CD4-positive, CD25-positive, alpha-beta regulatory T cell (primary cell): ENCODE data around the gene RPL37. TPM values are rescaled to one million over a fixed set of nuclear protein-coding genes. Genes with fewer than 3 reads are reported as not detected.
A peak's percentile ranks its signal among the peaks of the same experiment; 100 is the strongest.
"Not testable (repeated sequence)": the region's sequence is repeated elsewhere in the genome, so short reads cannot be mapped to it uniquely, and the experiment has no call there.

Source experiments
- ATAC-seq, 2 donors: fragments of 150-1000 bp; cut with Tn5 transposase; one replicate each; pipeline ENCODE4 v1.10.0; 2021; ENCODE audit warnings: low read depth in 2 of 2, moderate number of reproducible peaks in 2 of 2, moderate library complexity in 1 of 2
- DNase-seq, 3 donors: peaks; one replicate each; pipeline versions ENCODE4 v3.0.0 to v3.0.0-alpha.2; 2012 to 2022; ENCODE audit warnings: mixed read lengths in 1 of 3
- H3K27ac ChIP-seq: one replicate; pipeline ENCODE4 v1.7.0; 2013; ENCODE audit warnings: mild to moderate bottlenecking, low read length; ENCODE audit not compliant: insufficient read depth, poor library complexity, severe bottlenecking
- H3K27me3 ChIP-seq: one replicate; pipeline ENCODE4 v1.7.0; 2013; ENCODE audit warnings: low read length; ENCODE audit not compliant: control insufficient read depth, insufficient read depth
- H3K36me3 ChIP-seq: one replicate; pipeline ENCODE4 v1.7.0; 2013; ENCODE audit warnings: mild to moderate bottlenecking, low read length, moderate library complexity; ENCODE audit not compliant: control insufficient read depth, insufficient read depth
- H3K4me1 ChIP-seq: 2 replicates; pipeline ENCODE4 v1.7.0; 2013; ENCODE audit warnings: mild to moderate bottlenecking, low read length; ENCODE audit not compliant: insufficient read depth, control insufficient read depth, poor library complexity, severe bottlenecking
- H3K4me3 ChIP-seq: one replicate; pipeline ENCODE4 v1.7.0; 2013; ENCODE audit warnings: low read depth, mild to moderate bottlenecking, low read length, moderate library complexity
- H3K9me3 ChIP-seq, 2 experiments: 1 replicate in 1 of 2; 2 replicates in 1 of 2; pipeline ENCODE4 v1.7.0; 2013; ENCODE audit warnings: low read length in 2 of 2, mild to moderate bottlenecking in 1 of 2, moderate library complexity in 1 of 2; ENCODE audit not compliant: control insufficient read depth in 2 of 2
- H3K27ac Mint-ChIP-seq, 3 donors: one replicate each; pipeline ENCODE4 v1.8.0; 2020 to 2022; ENCODE audit warnings: mild to moderate bottlenecking in 3 of 3, mixed read lengths in 3 of 3, moderate library complexity in 2 of 3
- H3K27me3 Mint-ChIP-seq: one replicate; pipeline ENCODE4 v1.8.0; 2022; ENCODE audit warnings: mild to moderate bottlenecking, mixed read lengths
- H3K36me3 Mint-ChIP-seq: one replicate; pipeline ENCODE4 v1.8.0; 2020; ENCODE audit warnings: mixed read lengths
- H3K4me1 Mint-ChIP-seq, 4 donors: one replicate each; pipeline ENCODE4 v1.8.0; 2020 to 2022; ENCODE audit warnings: mixed read lengths in 4 of 4, mild to moderate bottlenecking in 1 of 4
- H3K4me3 Mint-ChIP-seq, 4 donors: one replicate each; pipeline ENCODE4 v1.8.0; 2020 to 2022; ENCODE audit warnings: mild to moderate bottlenecking in 4 of 4, mixed read lengths in 4 of 4, moderate library complexity in 3 of 4
- H3K9me3 Mint-ChIP-seq, 7 donors: one replicate each; pipeline ENCODE4 v1.8.0; 2020 to 2022; ENCODE audit warnings: mixed read lengths in 7 of 7, mild to moderate bottlenecking in 3 of 7, moderate library complexity in 2 of 7
- polyA plus RNA-seq, 4 donors: library from polyadenylated mRNA; unstranded; fragments of 300-500 nt; fragmentation: Illumina TruSeq; gene quantifications; one replicate each; pipeline ENCODE4 v1.2.3, GENCODE V29; 2021
- total RNA-seq: library from RNA; stranded (reverse); gene quantifications from one replicate; pipeline ENCODE4 v1.2.3, GENCODE V29; 2022

RPL37 gene
- total and polyA plus RNA-seq, 5 donors from 2014 or later, result 1,729 to 2,513 (median 2,030) TPM

DNA sequence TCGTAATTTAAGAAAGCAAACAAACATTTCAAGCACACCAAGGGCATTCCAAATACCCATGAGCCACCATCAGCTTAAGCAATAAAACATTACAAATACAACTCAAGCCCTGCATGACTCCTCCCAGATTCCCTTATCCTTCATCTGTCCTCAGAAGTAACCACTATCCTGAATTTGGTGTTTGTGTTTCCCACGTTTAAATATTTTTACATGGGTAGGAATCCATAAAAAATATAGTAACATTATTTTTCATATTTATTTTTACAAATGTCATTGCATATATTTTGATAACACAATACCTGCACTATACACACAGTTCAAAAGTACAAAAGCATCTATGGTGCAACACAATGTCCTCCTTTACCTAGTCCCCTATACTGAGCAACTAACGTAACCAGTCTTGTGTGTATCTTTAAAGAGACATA is 43.3 kb downstream of the RPL37 start:
- H3K4me3 Mint-ChIP-seq, result no peak overlapping the region
- H3K9me3 Mint-ChIP-seq, result peaks cover 0 to 2% (median 0%) of the 10 kb centered on the region in 7 donors
- H3K4me1 Mint-ChIP-seq, result peaks cover 36 to 85% (median 62%) of the 10 kb centered on the region in 4 donors
- Histone ChIP-seq H3K36me3 (peaks cover 3% of the 10 kb centered on the region), H3K9me3 (no peaks in the 10 kb centered on the region), H3K27ac (no peak overlapping the region), H3K4me1 (peaks cover 28% of the 10 kb centered on the region), H3K27me3 (no peaks in the 10 kb centered on the region), H3K4me3 (no peak overlapping the region)
- H3K27ac Mint-ChIP-seq, result no peak overlapping the region
- ATAC-seq (no peak), DNase-seq (no peak)
- H3K27me3 Mint-ChIP-seq, result no peaks in the 10 kb centered on the region
- H3K36me3 Mint-ChIP-seq, result peaks cover 33% of the 10 kb centered on the region

DNA sequence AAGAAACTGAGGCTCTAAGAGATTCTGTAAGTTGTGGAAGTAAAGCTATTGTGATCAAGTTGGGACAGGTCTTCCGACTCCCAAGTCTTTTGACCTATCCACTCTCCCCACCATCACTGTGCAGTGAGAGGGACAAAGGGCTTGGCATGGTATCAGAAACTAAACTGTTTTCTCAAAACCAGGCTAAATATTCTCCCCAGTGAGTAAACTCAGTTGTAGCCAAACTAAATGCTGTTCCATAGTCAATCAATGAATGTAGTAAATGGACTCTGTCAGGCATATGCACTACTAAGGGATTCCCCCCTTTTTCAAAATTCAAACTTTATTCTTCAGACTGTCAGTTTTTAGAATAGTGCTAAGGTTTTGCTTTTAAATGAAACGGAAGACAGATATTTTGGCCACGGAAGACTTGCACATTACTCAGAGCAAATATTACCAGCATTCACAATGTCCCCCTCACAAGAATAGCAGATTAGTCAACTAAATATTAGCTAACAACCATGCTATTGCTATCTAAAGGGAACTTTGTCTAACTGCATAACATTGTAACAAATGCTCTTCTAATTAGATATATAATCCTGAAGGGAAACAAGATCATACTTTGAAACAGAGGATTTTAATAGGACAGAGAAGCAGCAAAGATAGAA is 44.0 kb downstream of the RPL37 start:
- peaks cover 36% of the 10 kb centered on the region for H3K36me3 Mint-ChIP-seq
- H3K4me3 Mint-ChIP-seq, result peak overlapping the region in 1 of 4 donors; percentile 16
- DNase-seq (no peak), ATAC-seq (no peak)
- Histone ChIP-seq H3K4me1 (peaks cover 22% of the 10 kb centered on the region), H3K4me3 (peak overlapping the region; percentile 4), H3K9me3 (no peaks in the 10 kb centered on the region), H3K27ac (no peak overlapping the region), H3K27me3 (no peaks in the 10 kb centered on the region), H3K36me3 (peaks cover 5% of the 10 kb centered on the region)
- no peaks in the 10 kb centered on the region for H3K27me3 Mint-ChIP-seq
- H3K27ac Mint-ChIP-seq, result no peak overlapping the region
- H3K4me1 Mint-ChIP-seq, result peaks cover 35 to 79% (median 61%) of the 10 kb centered on the region in 4 donors
- peaks cover 0 to 2% (median 0%) of the 10 kb centered on the region in 7 donors for H3K9me3 Mint-ChIP-seq

DNA sequence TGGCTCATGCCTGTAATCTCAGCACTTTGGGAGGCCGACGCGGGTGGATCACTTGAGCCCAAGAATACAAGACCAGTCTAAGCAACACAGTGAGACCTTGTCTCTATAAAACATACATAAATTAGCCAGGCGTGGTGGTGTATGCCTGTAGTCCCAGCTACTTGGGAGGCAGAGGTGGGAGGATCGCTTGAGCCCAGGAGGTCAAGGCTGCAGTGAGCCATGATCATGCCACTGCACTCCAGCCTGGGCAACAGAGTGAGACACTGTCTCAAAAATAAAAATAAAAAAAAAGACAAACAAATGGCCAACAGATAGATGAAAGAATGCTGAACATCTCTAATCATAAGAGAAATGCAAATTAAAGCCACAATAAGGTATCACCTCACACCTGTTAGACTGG is 46.1 kb downstream of the RPL37 start:
- not testable (repeated sequence) for ATAC-seq, H3K9me3 ChIP-seq, H3K9me3 Mint-ChIP-seq, H3K27me3 ChIP-seq, H3K27ac ChIP-seq, DNase-seq, H3K27ac Mint-ChIP-seq, H3K27me3 Mint-ChIP-seq, H3K4me3 ChIP-seq, H3K36me3 ChIP-seq
- peaks cover 42 to 75% (median 59%) of the 10 kb centered on the region in 4 donors for H3K4me1 Mint-ChIP-seq
- H3K4me1 ChIP-seq, result peaks cover 13% of the 10 kb centered on the region
- peak overlapping the region in 1 of 4 donors; percentile 14 for H3K4me3 Mint-ChIP-seq
- H3K36me3 Mint-ChIP-seq, result peaks cover 33% of the 10 kb centered on the region

DNA sequence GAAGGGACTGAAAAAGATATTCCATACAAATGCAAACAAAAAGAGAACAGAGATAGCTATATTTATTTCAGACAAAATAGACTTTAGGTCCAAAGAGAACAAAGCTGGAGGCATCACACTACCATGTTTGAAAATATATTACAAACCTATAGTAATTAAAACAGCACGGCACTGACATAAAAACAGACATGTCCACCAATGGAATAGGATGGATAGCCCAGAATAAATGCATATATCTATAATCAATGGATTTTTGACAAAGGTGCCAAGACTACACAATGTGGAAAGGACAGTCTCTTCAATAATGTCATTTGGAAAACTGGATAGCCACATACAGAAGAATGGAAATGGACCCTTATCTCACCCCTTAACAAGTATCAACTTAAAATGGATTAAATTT is 47.0 kb downstream of the RPL37 start:
- Histone ChIP-seq H3K4me1 (peaks cover 7% of the 10 kb centered on the region), H3K4me3 (no peak overlapping the region), H3K36me3 (peaks cover 2% of the 10 kb centered on the region), H3K27ac (no peak overlapping the region), H3K27me3 (no peaks in the 10 kb centered on the region), H3K9me3 (no peaks in the 10 kb centered on the region)
- Mint-ChIP-seq H3K4me3 (peak overlapping the region in 1 of 4 donors; percentile 46), H3K36me3 (peaks cover 33% of the 10 kb centered on the region), H3K27ac (no peak overlapping the region), H3K4me1 (peaks cover 38 to 73% (median 54%) of the 10 kb centered on the region in 4 donors), H3K9me3 (peaks cover 0 to 2% (median 0%) of the 10 kb centered on the region in 7 donors), H3K27me3 (no peaks in the 10 kb centered on the region)
- no peak for DNase-seq
- no peak for ATAC-seq

DNA sequence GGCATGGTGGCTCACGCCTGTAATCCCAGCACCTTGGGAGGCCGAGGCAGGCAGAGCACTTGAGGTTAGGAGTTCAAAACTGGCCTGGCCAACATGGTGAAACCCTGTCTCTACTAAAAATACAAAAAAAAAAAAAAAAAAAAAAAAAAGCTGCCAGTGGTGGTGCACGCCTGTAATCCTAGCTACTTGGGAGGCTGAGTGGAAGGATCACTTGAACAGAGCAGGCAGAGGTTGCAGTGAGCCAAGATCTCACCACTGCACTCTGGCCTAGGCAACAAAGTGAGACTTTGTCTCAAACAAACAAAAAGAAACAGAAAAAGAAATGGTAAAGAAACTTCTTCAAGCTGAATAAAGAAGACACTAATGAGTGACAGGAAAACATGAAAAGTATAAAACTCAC is 48.4 kb downstream of the RPL37 start:
- not testable (repeated sequence) for ATAC-seq, H3K9me3 ChIP-seq, H3K36me3 ChIP-seq, H3K9me3 Mint-ChIP-seq, H3K27ac ChIP-seq, H3K27me3 Mint-ChIP-seq, H3K4me3 Mint-ChIP-seq, DNase-seq, H3K27me3 ChIP-seq, H3K4me3 ChIP-seq, H3K4me1 ChIP-seq
- Mint-ChIP-seq H3K4me1 (peaks cover 49 to 76% (median 60%) of the 10 kb centered on the region in 4 donors), H3K27ac (peak overlapping the region in 1 of 3 donors; percentile 32), H3K36me3 (peaks cover 33% of the 10 kb centered on the region)

DNA sequence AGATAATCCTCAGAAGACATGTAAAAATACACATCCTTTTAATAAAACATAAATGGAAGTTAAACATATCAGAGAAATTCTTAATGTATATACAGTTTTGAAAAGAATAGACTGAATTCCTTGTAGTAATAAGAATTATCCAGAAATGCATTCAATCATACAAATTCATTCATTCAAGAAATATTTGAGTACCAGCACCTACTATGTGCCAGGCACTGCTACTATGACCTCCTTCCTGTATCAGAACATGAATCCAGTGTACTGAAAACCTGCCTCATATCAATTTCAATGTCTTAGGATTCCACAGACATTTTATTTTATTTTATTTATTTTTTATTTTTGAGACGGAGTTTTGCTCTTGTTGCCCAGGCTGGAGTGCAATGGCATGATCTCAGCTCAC is 50.1 kb downstream of the RPL37 start:
- Mint-ChIP-seq H3K4me1 (peaks cover 58 to 75% (median 63%) of the 10 kb centered on the region in 4 donors), H3K36me3 (peaks cover 30% of the 10 kb centered on the region), H3K27me3 (no peaks in the 10 kb centered on the region), H3K27ac (no peak overlapping the region), H3K4me3 (no peak overlapping the region), H3K9me3 (peaks cover 0 to 2% (median 0%) of the 10 kb centered on the region in 7 donors)
- Histone ChIP-seq H3K27ac (no peak overlapping the region), H3K4me1 (no peaks in the 10 kb centered on the region), H3K27me3 (no peaks in the 10 kb centered on the region), H3K36me3 (peaks cover 4% of the 10 kb centered on the region), H3K4me3 (no peak overlapping the region), H3K9me3 (no peaks in the 10 kb centered on the region)
- ATAC-seq (no peak), DNase-seq (no peak)

DNA sequence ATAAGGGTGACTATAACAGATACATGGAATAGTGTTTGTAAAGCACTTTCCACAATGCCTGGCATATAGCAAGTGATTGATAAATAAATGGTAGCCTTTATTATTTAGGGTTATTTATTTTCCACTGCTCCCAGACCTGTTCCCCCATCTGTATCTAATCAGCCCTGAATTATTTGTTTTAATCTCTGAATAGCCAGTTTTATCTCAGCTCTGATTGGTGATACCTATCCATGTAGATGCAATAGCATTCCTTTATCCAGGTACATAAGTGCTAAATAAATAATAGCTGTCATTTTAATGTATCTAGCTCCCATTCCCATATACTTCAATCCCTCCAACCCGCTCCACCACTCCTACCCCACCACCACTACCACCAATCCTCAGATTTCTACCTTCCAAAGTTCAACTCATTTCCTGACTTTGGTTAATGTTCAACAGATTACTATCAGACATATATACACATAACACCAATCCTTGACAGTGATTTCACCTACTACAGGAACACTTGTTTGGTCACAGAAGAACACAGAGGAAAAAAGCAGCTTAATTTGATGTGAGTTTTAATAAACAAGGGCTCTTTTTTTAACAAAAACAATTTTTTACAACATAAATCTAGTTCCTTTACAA is 50.9 kb downstream of the RPL37 start:
- Mint-ChIP-seq H3K27me3 (no peaks in the 10 kb centered on the region), H3K9me3 (peaks cover 0 to 2% (median 0%) of the 10 kb centered on the region in 7 donors), H3K36me3 (peaks cover 25% of the 10 kb centered on the region), H3K27ac (peak overlapping the region in 2 of 3 donors; percentile 1 to 43), H3K4me3 (peak overlapping the region in 2 of 4 donors; percentile 21 to 23), H3K4me1 (peaks cover 60 to 76% (median 64%) of the 10 kb centered on the region in 4 donors)
- Histone ChIP-seq H3K27ac (no peak overlapping the region), H3K4me3 (no peak overlapping the region), H3K36me3 (peaks cover 4% of the 10 kb centered on the region), H3K4me1 (no peaks in the 10 kb centered on the region), H3K27me3 (no peaks in the 10 kb centered on the region), H3K9me3 (no peaks in the 10 kb centered on the region)
- DNase-seq (no peak), ATAC-seq (no peak)
